BLaER1 treated with 17β-estradiol and CSF1 and Interleukin-3, amounts not matched to agents 10 nM and 100 nM (cell line): ENCODE data around the gene ATF5.

ENCODE experiments used
- H3K27ac ChIP-seq, 11 experiments: shearing (Covaris generic); formaldehyde crosslinking; 2 replicates each; pipeline ENCODE4 v1.8.1; 2022
- H3K27me3 ChIP-seq, 11 experiments: shearing (Covaris generic); formaldehyde crosslinking; 2 replicates each; pipeline ENCODE4 v1.8.1; 2022
- H3K36me3 ChIP-seq, 11 experiments: shearing (Covaris generic); formaldehyde crosslinking; 2 replicates each; pipeline ENCODE4 v1.8.1; 2022
- H3K4me1 ChIP-seq, 10 experiments: shearing (Covaris generic); formaldehyde crosslinking; 2 replicates each; pipeline ENCODE4 v1.8.1; 2022
- H3K4me2 ChIP-seq, 11 experiments: shearing (Covaris generic); formaldehyde crosslinking; 2 replicates each; pipeline ENCODE4 v1.8.1; 2022
- H3K4me3 ChIP-seq, 10 experiments: shearing (Covaris generic); formaldehyde crosslinking; 2 replicates each; pipeline ENCODE4 v1.8.1; 2022
- H3K9ac ChIP-seq, 11 experiments: shearing (Covaris generic); formaldehyde crosslinking; 2 replicates each; pipeline ENCODE4 v1.8.1; 2022
- H3K9me3 ChIP-seq, 11 experiments: shearing (Covaris generic); formaldehyde crosslinking; replicated peaks in 1 of 11; 2 replicates each; pipeline ENCODE4 v1.8.1; 2022
- H4K20me1 ChIP-seq, 11 experiments: shearing (Covaris generic); formaldehyde crosslinking; 2 replicates each; pipeline ENCODE4 v1.8.1; 2022
- Cebpa-rat ChIP-seq, 11 experiments: shearing (Covaris generic); IDR thresholded peaks; 2 replicates each; pipeline ENCODE4 v1.8.1; 2022

ATF5 gene, protein sequence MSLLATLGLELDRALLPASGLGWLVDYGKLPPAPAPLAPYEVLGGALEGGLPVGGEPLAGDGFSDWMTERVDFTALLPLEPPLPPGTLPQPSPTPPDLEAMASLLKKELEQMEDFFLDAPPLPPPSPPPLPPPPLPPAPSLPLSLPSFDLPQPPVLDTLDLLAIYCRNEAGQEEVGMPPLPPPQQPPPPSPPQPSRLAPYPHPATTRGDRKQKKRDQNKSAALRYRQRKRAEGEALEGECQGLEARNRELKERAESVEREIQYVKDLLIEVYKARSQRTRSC

DNA sequence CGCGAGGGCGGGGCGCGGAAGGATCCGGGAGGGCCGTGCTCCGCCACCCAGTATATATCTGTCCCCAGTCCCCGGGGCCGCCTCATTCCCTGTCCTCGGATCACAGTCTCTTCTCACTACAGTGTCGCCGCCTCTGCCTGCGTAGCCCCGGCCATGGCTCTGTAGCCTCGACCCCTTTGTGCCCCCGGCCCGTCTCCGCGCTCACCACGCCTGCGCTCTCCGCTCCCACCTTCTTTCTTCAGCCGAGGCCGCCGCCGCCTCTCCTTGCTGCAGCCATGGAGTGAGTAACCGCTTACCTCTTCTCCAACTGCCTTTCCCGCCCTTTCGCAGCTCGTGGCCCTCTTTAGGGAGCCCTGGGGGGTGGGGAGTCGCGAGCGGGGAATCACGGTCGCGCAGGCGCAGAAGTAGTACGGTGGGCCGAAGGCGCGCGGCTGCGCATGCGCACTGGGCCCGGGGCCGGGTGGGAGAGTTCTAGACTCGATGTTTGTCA lies at the start of gene ATF5, which contains the start of gene NUP62:
TSS of gene ATF5 (plus strand) at position 85 of the 490 bp plus-strand sequence. CDS start 1,646 bp downstream, outside the sequence.
TSS of gene NUP62 (minus strand) at position 384 of the 490 bp plus-strand sequence. CDS start 19,697 bp downstream, outside the sequence.
- Histone ChIP-seq H3K4me2 (peak within 1 kb of the TSS; percentile 89 to 99 (median 95)), H3K27ac (peak within 1 kb of the TSS; percentile 95 to 100 (median 98)), H3K36me3 (peaks cover 59 to 75% (median 69%) of the 10 kb centered on the region in 11 experiments), H3K9me3 (no peaks in the 10 kb centered on the region; a peak in 1 of 22 replicates), H3K4me1 (peaks cover 61 to 75% (median 72%) of the 10 kb centered on the region in 10 experiments), H3K27me3 (no peaks in the 10 kb centered on the region), H3K9ac (peak within 1 kb of the TSS; percentile 93 to 100 (median 97)), H4K20me1 (peaks cover 42 to 78% (median 62%) of the 10 kb centered on the region in 11 experiments; a peak in 21 of 22 replicates), H3K4me3 (peak within 1 kb of the TSS; percentile 75 to 98 (median 84))
- no peak for TF ChIP-seq Cebpa-rat (IDR thresholded peaks at IDR 0.05)

DNA sequence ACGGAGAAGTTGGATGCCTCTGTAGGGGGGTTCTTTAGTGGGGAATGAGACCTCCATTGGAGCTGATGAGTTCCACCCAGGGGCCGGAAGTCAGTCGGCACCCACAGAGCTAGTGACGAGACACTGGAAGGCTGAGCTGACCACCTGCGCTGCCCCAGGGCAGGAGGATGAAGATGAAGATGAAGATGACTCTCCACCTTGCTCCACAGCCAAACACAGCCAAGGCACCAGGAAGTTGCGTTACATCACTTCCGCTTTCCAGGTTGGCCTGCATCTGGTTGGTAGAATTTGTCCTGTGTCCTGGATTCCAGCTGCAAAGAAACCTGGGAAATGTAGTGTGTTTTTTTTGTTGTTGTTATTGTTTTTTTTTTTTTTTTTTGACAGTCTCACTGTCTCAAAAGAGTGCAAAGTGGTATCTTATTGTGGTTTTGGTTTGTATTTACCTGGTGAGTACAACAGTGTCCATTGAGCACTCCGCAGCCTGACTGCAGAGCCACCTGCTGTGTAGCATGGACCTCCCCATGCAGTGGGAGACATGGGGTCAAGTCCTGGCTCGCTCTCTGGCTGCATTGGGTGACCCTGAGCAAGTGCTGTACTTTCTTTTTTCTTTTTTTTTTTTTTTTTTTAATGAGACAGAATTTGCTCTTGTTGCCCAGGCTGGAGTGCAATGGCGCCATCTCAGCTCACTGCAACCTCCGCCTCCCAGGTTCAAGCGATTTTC lies 49.6 kb upstream of the ATF5 start:
- H3K36me3 ChIP-seq = peaks cover 34 to 59% (median 50%) of the 10 kb centered on the region in 11 experiments
- H3K27ac ChIP-seq = 0 out of 22 replicates have a peak overlapping the region, but pooled peaks of 1 of the 11 experiments have one; percentile 20
- H3K4me1 ChIP-seq = peaks cover 44 to 72% (median 55%) of the 10 kb centered on the region in 10 experiments
- peaks cover 4 to 10% (median 8%) of the 10 kb centered on the region in 11 experiments; a peak in 19 of 22 replicates for H3K9me3 ChIP-seq
- no peak for TF ChIP-seq Cebpa-rat (IDR thresholded peaks at IDR 0.05)
- H3K4me2 ChIP-seq = peak overlapping the region; percentile 80 to 98 (median 90); a peak in 20 of 22 replicates
- H3K9ac ChIP-seq = 0 out of 22 replicates have a peak overlapping the region, but pooled peaks of 1 of the 11 experiments have one; percentile 96
- peaks cover 0 to 18% (median 0%) of the 10 kb centered on the region in 11 experiments; a peak in 5 of 22 replicates for H4K20me1 ChIP-seq
- H3K4me3 ChIP-seq = no peak overlapping the region
- H3K27me3 ChIP-seq = no peaks in the 10 kb centered on the region

DNA sequence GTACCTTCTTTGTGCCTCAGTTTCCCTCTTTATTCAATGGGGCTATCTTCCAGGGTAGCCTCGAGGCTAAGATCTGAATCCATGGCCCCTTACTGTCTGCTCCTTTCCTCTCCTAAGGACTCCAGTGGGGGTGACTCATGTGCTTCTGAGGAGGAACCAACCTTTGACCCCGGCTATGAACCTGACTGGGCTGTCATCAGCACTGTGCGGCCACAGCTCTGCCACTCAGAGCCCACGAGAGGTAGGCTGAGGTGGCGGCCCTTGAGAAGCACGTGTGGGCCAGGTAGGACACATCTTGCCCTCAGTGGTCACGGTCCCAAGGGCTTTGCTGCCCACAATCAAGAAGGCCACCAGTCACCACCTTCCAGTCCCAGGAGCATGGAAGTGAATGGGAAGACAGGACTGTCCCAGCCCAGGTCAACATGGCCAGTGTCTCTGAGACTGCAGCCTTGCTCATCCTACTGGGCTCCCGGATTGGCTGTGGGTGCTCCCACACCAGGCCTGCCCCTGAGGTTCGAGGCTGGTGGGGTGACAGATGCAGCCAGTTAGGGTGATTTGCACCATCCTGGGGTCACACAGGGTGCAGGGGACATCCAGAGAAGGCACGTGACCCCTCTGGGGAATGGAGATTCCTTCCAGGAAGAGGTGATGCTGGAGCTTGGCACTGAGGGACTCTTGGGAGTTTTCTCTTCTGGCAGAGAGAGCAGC lies 48.7 kb upstream of the ATF5 start:
- peak overlapping the region in 1 of 11 experiments; percentile 15; a peak in 1 of 22 replicates for H3K27ac ChIP-seq
- H3K9me3 ChIP-seq = peaks cover 4 to 10% (median 8%) of the 10 kb centered on the region in 11 experiments; a peak in 19 of 22 replicates
- peaks cover 34 to 63% (median 53%) of the 10 kb centered on the region in 11 experiments for H3K36me3 ChIP-seq
- H4K20me1 ChIP-seq = peaks cover 0 to 20% (median 0%) of the 10 kb centered on the region in 11 experiments; a peak in 5 of 22 replicates
- no peaks in the 10 kb centered on the region for H3K27me3 ChIP-seq
- 0 out of 22 replicates have a peak overlapping the region, but pooled peaks of 3 of the 11 experiments have one; percentile 14 to 18 (median 16) for H3K9ac ChIP-seq
- no peak overlapping the region for H3K4me2 ChIP-seq
- peaks cover 43 to 68% (median 54%) of the 10 kb centered on the region in 10 experiments for H3K4me1 ChIP-seq
- no peak for TF ChIP-seq Cebpa-rat (IDR thresholded peaks at IDR 0.05)
- H3K4me3 ChIP-seq = no peak overlapping the region

DNA sequence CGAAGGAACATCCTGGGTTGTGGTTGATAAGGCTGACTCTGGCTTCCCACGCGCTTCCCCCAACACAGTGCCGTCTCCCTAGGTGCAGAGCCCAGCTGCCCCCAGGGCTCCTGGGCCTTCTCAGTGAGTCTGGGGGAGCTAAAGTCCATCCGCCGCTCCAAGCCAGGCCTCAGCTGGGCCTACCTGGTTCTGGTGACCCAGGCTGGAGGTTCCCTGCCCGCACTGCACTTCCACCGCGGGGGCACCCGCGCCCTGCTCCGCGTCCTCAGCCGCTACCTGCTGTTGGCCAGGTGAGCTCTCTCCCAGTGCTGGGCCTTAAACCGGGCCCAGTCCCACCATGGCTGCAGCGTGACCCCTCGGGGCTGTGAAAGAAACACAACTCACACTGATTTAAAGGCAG lies 47.8 kb upstream of the ATF5 start:
- Histone ChIP-seq H3K4me3 (no peak overlapping the region), H3K36me3 (peaks cover 37 to 71% (median 57%) of the 10 kb centered on the region in 11 experiments), H3K27ac (no peak overlapping the region), H3K4me1 (peaks cover 37 to 65% (median 52%) of the 10 kb centered on the region in 10 experiments), H3K4me2 (peak overlapping the region in 1 of 11 experiments; percentile 6; a peak in 1 of 22 replicates), H3K9me3 (peaks cover 4 to 10% (median 8%) of the 10 kb centered on the region in 11 experiments; a peak in 19 of 22 replicates), H3K9ac (peak overlapping the region in 3 of 11 experiments; percentile 16 to 30 (median 18); a peak in 1 of 22 replicates), H4K20me1 (peaks cover 0 to 20% (median 0%) of the 10 kb centered on the region in 11 experiments; a peak in 5 of 22 replicates), H3K27me3 (no peaks in the 10 kb centered on the region)
- TF ChIP-seq Cebpa-rat (IDR thresholded peaks at IDR 0.05) = no peak

DNA sequence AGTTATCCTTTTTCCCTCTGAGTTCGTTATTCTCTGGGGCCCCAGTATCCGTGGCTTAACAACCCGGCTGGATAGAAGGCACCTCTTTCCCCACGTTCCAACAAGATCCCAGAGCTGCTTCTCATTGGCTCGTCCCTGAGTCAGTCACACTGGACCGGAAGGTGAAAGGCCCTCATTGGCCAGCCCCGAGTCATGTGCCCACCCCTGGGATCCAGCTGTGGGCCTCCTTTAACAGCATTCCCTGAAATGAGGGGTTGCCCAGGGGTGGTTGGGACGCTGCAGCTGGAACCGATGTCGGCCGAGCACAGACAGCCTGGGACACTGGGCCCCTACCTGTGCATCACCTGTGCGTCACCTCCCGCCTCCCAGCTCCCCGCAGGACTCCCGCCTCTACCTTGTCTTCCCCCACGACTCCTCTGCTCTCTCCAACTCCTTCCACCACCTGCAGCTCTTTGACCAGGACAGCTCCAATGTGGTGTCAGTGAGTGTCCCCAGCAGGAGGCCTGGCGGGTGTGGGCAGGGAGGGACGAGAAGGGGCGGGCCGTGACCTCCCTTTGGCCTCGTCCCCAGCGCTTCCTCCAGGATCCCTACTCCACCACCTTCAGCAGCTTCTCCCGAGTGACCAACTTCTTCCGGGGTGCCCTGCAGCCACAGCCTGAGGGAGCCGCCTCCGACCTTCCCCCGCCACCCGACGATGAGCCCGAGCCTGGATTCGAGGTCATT lies 47.2 kb upstream of the ATF5 start:
- H3K27ac ChIP-seq = no peak overlapping the region
- H4K20me1 ChIP-seq = peaks cover 0 to 21% (median 0%) of the 10 kb centered on the region in 11 experiments; a peak in 5 of 22 replicates
- H3K9me3 ChIP-seq = peaks cover 4 to 10% (median 8%) of the 10 kb centered on the region in 11 experiments; a peak in 19 of 22 replicates
- H3K36me3 ChIP-seq = peaks cover 37 to 73% (median 57%) of the 10 kb centered on the region in 11 experiments
- peak overlapping the region in 3 of 11 experiments; percentile 5 to 39 (median 6); a peak in 3 of 22 replicates for H3K4me2 ChIP-seq
- peaks cover 37 to 69% (median 54%) of the 10 kb centered on the region in 10 experiments for H3K4me1 ChIP-seq
- H3K4me3 ChIP-seq = no peak overlapping the region
- H3K9ac ChIP-seq = 0 out of 22 replicates have a peak overlapping the region, but pooled peaks of 1 of the 11 experiments have one; percentile 30
- TF ChIP-seq Cebpa-rat (IDR thresholded peaks at IDR 0.05) = no peak
- no peaks in the 10 kb centered on the region for H3K27me3 ChIP-seq

DNA sequence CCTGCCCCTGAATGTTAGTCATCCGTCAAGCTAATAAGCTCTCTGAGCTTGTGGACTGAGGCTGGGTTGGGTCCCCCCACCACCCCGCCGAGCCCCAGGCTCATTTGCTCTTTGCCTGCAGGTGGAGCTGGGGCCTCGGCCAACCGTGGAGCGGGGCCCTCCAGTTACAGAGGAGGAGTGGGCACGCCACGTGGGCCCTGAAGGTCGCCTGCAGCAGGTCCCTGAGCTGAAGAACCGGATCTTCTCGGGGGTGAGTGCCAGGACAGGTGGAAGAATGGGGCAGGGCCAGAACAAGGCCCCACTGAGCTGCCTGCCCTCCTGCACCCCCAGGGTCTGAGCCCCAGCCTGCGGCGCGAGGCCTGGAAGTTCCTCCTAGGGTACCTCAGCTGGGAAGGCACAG lies 46.4 kb upstream of the ATF5 start:
- H3K36me3 ChIP-seq = peaks cover 37 to 81% (median 57%) of the 10 kb centered on the region in 11 experiments
- no peak for TF ChIP-seq Cebpa-rat (IDR thresholded peaks at IDR 0.05)

DNA sequence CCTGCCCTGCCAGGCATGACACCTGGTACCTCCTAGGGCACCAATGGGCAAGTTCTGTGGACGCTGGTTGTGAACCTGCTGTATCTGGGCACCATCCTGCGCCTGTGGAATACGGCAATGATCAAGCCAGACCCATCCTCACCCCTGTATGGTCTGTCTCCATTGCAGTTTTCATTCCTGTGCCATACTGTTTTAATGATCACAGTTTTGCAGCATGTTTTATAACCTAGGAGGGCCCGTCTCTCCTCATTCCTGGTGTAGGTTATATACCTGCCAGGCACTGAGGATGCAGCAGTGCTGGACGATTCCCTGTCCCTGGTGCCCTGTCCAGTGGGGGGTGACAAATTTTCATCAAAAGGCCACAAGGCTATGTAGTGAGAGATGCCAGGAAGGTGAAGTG lies 45.9 kb upstream of the ATF5 start:
- no peak overlapping the region; a peak in 1 of 22 replicates for H3K27ac ChIP-seq
- H3K9ac ChIP-seq = peak overlapping the region in 5 of 11 experiments; percentile 36 to 73 (median 62); a peak in 6 of 22 replicates
- H3K4me1 ChIP-seq = peaks cover 42 to 80% (median 60%) of the 10 kb centered on the region in 10 experiments
- peak overlapping the region in 6 of 11 experiments; percentile 60 to 78 (median 74); a peak in 10 of 22 replicates for H3K4me2 ChIP-seq
- H3K36me3 ChIP-seq = peaks cover 37 to 82% (median 57%) of the 10 kb centered on the region in 11 experiments
- no peaks in the 10 kb centered on the region for H3K27me3 ChIP-seq
- H3K9me3 ChIP-seq = peaks cover 4 to 10% (median 8%) of the 10 kb centered on the region in 11 experiments; a peak in 19 of 22 replicates
- peaks cover 0 to 32% (median 0%) of the 10 kb centered on the region in 11 experiments; a peak in 5 of 22 replicates for H4K20me1 ChIP-seq
- no peak overlapping the region for H3K4me3 ChIP-seq
- no peak for TF ChIP-seq Cebpa-rat (IDR thresholded peaks at IDR 0.05)

More for the DNA sequence above, 46.4 kb upstream of the ATF5 start:
- Histone ChIP-seq H3K4me1 (peaks cover 44 to 77% (median 61%) of the 10 kb centered on the region in 10 experiments), H3K9ac (no peak overlapping the region), H3K9me3 (peaks cover 4 to 10% (median 8%) of the 10 kb centered on the region in 11 experiments; a peak in 19 of 22 replicates), H3K27me3 (no peaks in the 10 kb centered on the region), H4K20me1 (peaks cover 0 to 29% (median 0%) of the 10 kb centered on the region in 11 experiments; a peak in 5 of 22 replicates), H3K4me2 (peak overlapping the region in 2 of 11 experiments; percentile 6 to 39; a peak in 1 of 22 replicates), H3K4me3 (no peak overlapping the region), H3K27ac (no peak overlapping the region)
